Transverse colon (tissue), 4 donors: ENCODE data around the gene TNRC6C. TPM values are rescaled to one million over a fixed set of nuclear protein-coding genes. Genes with fewer than 3 reads are reported as not detected.

Source experiments
- DNase-seq: peaks from one replicate; pipeline ENCODE4 v3.0.0-alpha.2; 2019
- H3K27ac ChIP-seq, 4 donors: fragments of 200-600 bp; sonication (generic); 2 replicates each; pipeline ENCODE4 v1.5.1; 2016 to 2018; ENCODE audit warnings: inconsistent platforms in 4 of 4
- H3K27me3 ChIP-seq: fragments of 200-600 bp; sonication (generic); 2 replicates; pipeline ENCODE4 v1.5.1; 2017; ENCODE audit warnings: inconsistent platforms
- H3K36me3 ChIP-seq, 4 donors: fragments of 200-600 bp; sonication (generic); 2 replicates each; pipeline ENCODE4 v1.5.1; 2017 to 2019; ENCODE audit warnings: inconsistent platforms in 4 of 4
- H3K4me1 ChIP-seq, 4 donors: fragments of 200-600 bp; sonication (generic); 2 replicates each; pipeline ENCODE4 v1.5.1; 2017 to 2020; ENCODE audit warnings: inconsistent platforms in 4 of 4
- H3K4me3 ChIP-seq, 4 donors: fragments of 200-600 bp; sonication (generic); 1 replicate in 1 of 4; 2 replicates in 3 of 4; pipeline versions ENCODE4 v1.5.1 to v1.6.1; 2017 to 2019; ENCODE audit warnings: inconsistent platforms in 4 of 4
- H3K9me3 ChIP-seq, 2 donors: fragments of 200-600 bp; sonication (generic); 2 replicates each; pipeline ENCODE4 v1.5.1; 2017 to 2019; ENCODE audit warnings: inconsistent platforms in 2 of 2
- EP300 ChIP-seq: sonication (generic); formaldehyde crosslinking; IDR thresholded peaks from one replicate; pipeline ENCODE4 v1.6.1; 2017; ENCODE audit warnings: antibody characterized with exemption, low read depth
- POLR2A ChIP-seq: fragments of 450-650 bp; IDR thresholded peaks from one replicate; pipeline ENCODE4 v1.6.1; 2016; ENCODE audit warnings: antibody characterized with exemption, mild to moderate bottlenecking, moderate library complexity
- POLR2AphosphoS5 ChIP-seq, 3 donors: sonication (generic); formaldehyde crosslinking; IDR thresholded peaks; one replicate each; pipeline ENCODE4 v1.6.1; 2016; ENCODE audit warnings: antibody characterized with exemption in 3 of 3
- WGBS, 2 donors: methylation state at CpG; one replicate each; pipeline ENCODE4 v1.1.5; 2018; ENCODE audit warnings: low coverage in 1 of 2; 5-methylcytosine and 5-hydroxymethylcytosine counted together
- in situ Hi-C, 4 donors: fragments of 200-750 bp; cut with MboI; loops; one replicate each; pipeline versions ENCODE4 v1.15.0 to v1.15.1; 2017; ENCODE audit warnings: low sequenced_read_pairs in 3 of 4, low pct_ligation_motif_present in 1 of 4, low pct_unique_long_range_greater_than_20kb in 1 of 4
- intact Hi-C: fragments of 100-400 bp; cut with DNase I; formaldehyde crosslinking; loops from one replicate; pipeline ENCODE4 v1.15.1; 2023; ENCODE audit warnings: low total_unique reads
- total RNA-seq, 4 donors: library from RNA; depleted of rRNA; stranded (reverse); fragments of >200 nt; gene quantifications; one replicate each; pipeline ENCODE4 v1.1.0, GENCODE V29; 2016
- TF ChIP-seq, protein P1 (sequence below), 5 experiments: fragments of 200-600 bp in 3 of 5; fragments of 450-650 bp in 2 of 5; sonication (generic) in 3 of 5; IDR thresholded peaks; 1 replicate in 2 of 5; 2 replicates in 3 of 5; pipeline ENCODE4 v1.5.1; 2016 to 2017; ENCODE audit warnings: antibody characterized with exemption in 5 of 5, inconsistent platforms in 3 of 5, mild to moderate bottlenecking in 2 of 5, moderate library complexity in 1 of 5

The TNRC6C gene
- total RNA-seq, 4 donors from 2014 or later, result 7.5 to 16.9 (median 9.9) TPM

- Histone ChIP-seq H3K27ac (peak overlapping the region; percentile 81 to 92 (median 82)), H3K9me3 (no peaks in the 10 kb centered on the region), H3K27me3 (peaks cover 23% of the 10 kb centered on the region), H3K4me1 (peaks cover 0 to 39% (median 23%) of the 10 kb centered on the region in 4 donors), H3K4me3 (peak overlapping the region in 3 of 4 donors; percentile 49 to 76 (median 65)), H3K36me3 (no peaks in the 10 kb centered on the region)
- 0% methylated on average over 5 of the region's 79 CpGs; no CpG with 5 or more reads in 1 of the 2 donors for WGBS, 2 donors
- TF ChIP-seq POLR2AphosphoS5 (IDR thresholded peaks at IDR 0.05) (no peak), POLR2A (no peak), EP300 (no peak)
- TF ChIP-seq, protein P1, sequence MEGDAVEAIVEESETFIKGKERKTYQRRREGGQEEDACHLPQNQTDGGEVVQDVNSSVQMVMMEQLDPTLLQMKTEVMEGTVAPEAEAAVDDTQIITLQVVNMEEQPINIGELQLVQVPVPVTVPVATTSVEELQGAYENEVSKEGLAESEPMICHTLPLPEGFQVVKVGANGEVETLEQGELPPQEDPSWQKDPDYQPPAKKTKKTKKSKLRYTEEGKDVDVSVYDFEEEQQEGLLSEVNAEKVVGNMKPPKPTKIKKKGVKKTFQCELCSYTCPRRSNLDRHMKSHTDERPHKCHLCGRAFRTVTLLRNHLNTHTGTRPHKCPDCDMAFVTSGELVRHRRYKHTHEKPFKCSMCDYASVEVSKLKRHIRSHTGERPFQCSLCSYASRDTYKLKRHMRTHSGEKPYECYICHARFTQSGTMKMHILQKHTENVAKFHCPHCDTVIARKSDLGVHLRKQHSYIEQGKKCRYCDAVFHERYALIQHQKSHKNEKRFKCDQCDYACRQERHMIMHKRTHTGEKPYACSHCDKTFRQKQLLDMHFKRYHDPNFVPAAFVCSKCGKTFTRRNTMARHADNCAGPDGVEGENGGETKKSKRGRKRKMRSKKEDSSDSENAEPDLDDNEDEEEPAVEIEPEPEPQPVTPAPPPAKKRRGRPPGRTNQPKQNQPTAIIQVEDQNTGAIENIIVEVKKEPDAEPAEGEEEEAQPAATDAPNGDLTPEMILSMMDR (IDR thresholded peaks at IDR 0.05), result no peak
- intact Hi-C loops (no loop called here), in situ Hi-C loops (no loop called here)
- no peak for DNase-seq
Observed at GRCh38 chr17:77958716-77959125, 218 bp downstream of the TNRC6C start.

DNA sequence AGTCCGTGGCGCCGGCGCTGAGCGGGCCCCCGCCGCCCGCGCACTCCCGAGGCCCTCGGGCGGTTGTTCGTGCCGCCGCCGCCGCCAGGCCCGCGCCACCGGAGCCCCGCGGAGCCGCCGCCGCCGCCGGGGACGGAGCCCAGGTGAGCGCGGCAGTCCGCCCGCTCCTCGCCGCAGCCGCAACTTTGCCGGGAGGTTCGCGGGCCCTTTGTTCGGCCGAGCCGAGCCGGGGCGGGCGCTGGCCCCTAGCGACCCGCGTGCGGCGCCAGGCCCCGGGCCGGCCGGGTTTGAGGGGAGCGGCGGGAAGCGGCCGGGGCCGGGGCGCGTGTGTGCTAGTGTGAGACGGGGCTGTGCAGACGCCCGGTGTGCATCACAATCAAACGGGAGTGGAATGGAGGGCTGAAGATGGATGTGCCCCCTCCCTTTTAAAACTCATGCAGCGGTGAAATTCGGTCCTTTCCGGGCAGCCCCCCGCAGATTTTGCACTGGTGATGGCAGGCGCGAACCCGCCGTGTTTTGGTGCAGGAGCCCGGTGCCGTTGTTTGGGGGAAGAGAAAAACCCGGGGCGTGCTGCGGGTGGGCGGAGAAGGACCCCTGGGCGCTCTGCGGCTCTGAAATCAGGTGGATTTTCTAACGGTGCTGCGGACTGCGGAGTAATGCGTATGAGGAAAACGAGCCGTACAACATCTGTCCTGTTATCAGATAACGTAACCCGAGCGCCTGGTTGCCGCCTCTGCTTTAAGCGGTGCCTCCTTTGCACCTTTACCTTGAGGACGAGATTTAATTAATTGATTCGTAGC, 823 bp downstream of the TNRC6C start:
- H3K27ac ChIP-seq, result peak overlapping the region; percentile 45 to 84 (median 73)
- peak; percentile 21 for DNase-seq
- H3K36me3 ChIP-seq, result no peaks in the 10 kb centered on the region
- TF ChIP-seq EP300 (no peak), POLR2A (no peak), POLR2AphosphoS5 (IDR thresholded peaks at IDR 0.05) (no peak)
- TF ChIP-seq, protein P1 (IDR thresholded peaks at IDR 0.05), result no peak
- peak overlapping the region; percentile 32 to 76 (median 57) for H3K4me3 ChIP-seq
- peaks cover 0 to 45% (median 24%) of the 10 kb centered on the region in 4 donors for H3K4me1 ChIP-seq
- in situ Hi-C loops, result no loop called here
- WGBS, 2 donors, result 0 to 40% methylated on average over 1 to 58 of the region's 92 CpGs
- no peaks in the 10 kb centered on the region for H3K9me3 ChIP-seq
- peaks cover 23% of the 10 kb centered on the region for H3K27me3 ChIP-seq
- intact Hi-C loops, result no loop called here

DNA sequence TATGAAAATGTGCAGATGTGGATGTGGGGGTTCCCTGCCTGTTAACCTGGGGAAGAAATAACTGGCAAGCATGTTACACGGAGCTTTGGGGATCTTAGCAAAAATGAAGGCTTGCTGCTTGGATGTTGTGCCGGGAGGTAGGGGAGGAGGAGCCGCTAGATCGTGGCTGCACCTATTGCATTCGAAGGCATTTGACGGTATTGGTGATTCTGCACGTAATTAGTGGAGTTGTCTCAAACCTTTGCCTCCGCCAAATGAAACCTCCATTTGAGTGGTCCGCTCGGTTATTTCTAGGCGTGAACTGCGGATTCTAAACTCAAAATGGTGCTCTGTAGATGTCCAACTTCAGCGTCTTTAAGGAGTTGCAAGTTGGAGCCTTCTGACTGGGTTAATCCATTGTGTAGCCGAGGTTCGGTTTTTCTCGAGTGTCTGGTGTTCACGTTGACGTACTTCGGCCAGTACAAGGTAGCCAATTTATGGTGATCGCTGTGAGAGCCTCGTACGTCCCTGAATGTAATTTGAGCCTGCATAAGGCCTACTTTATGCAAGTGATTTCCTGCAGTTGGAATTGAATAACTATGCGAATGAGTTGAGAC, 1.5 kb downstream of the TNRC6C start:
- H3K27me3 ChIP-seq, result peaks cover 23% of the 10 kb centered on the region
- intact Hi-C loops, result no loop called here
- DNase-seq, result no peak

DNA sequence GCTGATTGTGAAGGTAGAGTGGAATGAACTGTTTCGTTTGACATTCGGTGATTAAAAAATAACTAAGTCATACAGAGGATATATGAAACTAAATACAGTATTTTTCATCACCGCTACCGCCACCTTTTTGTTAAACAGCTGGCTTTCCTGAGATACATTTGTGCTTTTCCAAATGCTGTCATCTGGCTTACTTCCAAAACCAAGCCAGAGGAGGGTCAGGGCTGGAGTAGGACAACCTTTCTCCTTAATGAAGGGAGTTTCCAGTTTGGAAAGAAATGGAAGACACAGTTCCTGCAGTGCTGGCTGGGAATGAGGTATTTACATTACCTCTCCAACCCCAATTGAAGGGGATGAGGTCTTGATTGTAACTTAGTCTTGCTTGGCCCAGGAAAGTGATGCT, 3.2 kb downstream of the TNRC6C start:
- intact Hi-C loops (no loop called here), in situ Hi-C loops (no loop called here)
- H3K4me3 ChIP-seq, result no peak overlapping the region

More for the DNA sequence above, 1.5 kb downstream of the TNRC6C start:
- WGBS, 2 donors, result 50 to 59% methylated on average over 13 to 23 of the region's 23 CpGs
- Histone ChIP-seq H3K36me3 (no peaks in the 10 kb centered on the region), H3K9me3 (no peaks in the 10 kb centered on the region), H3K4me3 (peak overlapping the region; percentile 32 to 76 (median 57)), H3K27ac (peak overlapping the region; percentile 45 to 84 (median 73)), H3K4me1 (peaks cover 0 to 52% (median 24%) of the 10 kb centered on the region in 4 donors)
- TF ChIP-seq EP300 (no peak), POLR2A (no peak), POLR2AphosphoS5 (IDR thresholded peaks at IDR 0.05) (no peak)
- TF ChIP-seq, protein P1 (IDR thresholded peaks at IDR 0.05), result no peak
- in situ Hi-C loops, result no loop called here

More for the DNA sequence above, 3.2 kb downstream of the TNRC6C start:
- Histone ChIP-seq H3K4me1 (peaks cover 0 to 59% (median 24%) of the 10 kb centered on the region in 4 donors), H3K36me3 (no peaks in the 10 kb centered on the region), H3K27ac (no peak overlapping the region), H3K9me3 (no peaks in the 10 kb centered on the region), H3K27me3 (peaks cover 14% of the 10 kb centered on the region)
- WGBS, 2 donors, result 88% methylated on average over 4 of the region's 4 CpGs; no CpG with 5 or more reads in 1 of the 2 donors
- TF ChIP-seq POLR2A, result no peak
- TF ChIP-seq, protein P1 (IDR thresholded peaks at IDR 0.05), result no peak
- TF ChIP-seq POLR2AphosphoS5 (IDR thresholded peaks at IDR 0.05), result no peak
- no peak for TF ChIP-seq EP300
- DNase-seq, result no peak
